Lower leg skin (tissue), 4 donors: ENCODE results near the gene SELENOM. TPM values are rescaled to one million over a fixed set of nuclear protein-coding genes. Genes with fewer than 3 reads are reported as not detected.

Experiments used
- DNase-seq, 2 donors: peaks; one replicate each; pipeline ENCODE4 v3.0.0-alpha.2; 2019; ENCODE audit warnings: low spot score in 2 of 2
- H3K4me3 ChIP-seq: fragments of 200-600 bp; sonication (generic); 2 replicates; pipeline ENCODE4 v1.5.1; 2017; ENCODE audit warnings: mild to moderate bottlenecking, low read depth; ENCODE audit not compliant: poor library complexity, severe bottlenecking
- POLR2A ChIP-seq, 2 donors: fragments of 450-650 bp; IDR thresholded peaks; one replicate each; pipeline ENCODE4 v1.6.1; 2016 to 2017; ENCODE audit warnings: antibody characterized with exemption in 2 of 2, mild to moderate bottlenecking in 1 of 2, moderate library complexity in 1 of 2
- WGBS, 2 donors: methylation state at CpG; one replicate each; pipeline ENCODE4 v1.1.5; 2018; 5-methylcytosine and 5-hydroxymethylcytosine counted together
- intact Hi-C: fragments of 100-400 bp; cut with DNase I; formaldehyde crosslinking; loops from one replicate; pipeline ENCODE4 v1.15.0; 2023; ENCODE audit warnings: low total_unique reads
- total RNA-seq, 4 donors: library from RNA; depleted of rRNA; stranded (reverse); fragments of >200 nt; gene quantifications; one replicate each; pipeline ENCODE4 v1.1.0, GENCODE V29; 2016
- TF ChIP-seq, protein P1 (sequence below), 3 donors: fragments of 450-650 bp; IDR thresholded peaks; one replicate each; pipeline ENCODE4 v1.5.1; 2016; ENCODE audit warnings: antibody characterized with exemption in 3 of 3, mild to moderate bottlenecking in 3 of 3, moderate library complexity in 2 of 3

The SELENOM gene, protein sequence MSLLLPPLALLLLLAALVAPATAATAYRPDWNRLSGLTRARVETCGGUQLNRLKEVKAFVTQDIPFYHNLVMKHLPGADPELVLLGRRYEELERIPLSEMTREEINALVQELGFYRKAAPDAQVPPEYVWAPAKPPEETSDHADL
- 100 to 1,000 TPM in 2 of 4 donors, 10 to 100 TPM in 2; 66.6 to 164 (median 92.8) TPM for total RNA-seq

DNA sequence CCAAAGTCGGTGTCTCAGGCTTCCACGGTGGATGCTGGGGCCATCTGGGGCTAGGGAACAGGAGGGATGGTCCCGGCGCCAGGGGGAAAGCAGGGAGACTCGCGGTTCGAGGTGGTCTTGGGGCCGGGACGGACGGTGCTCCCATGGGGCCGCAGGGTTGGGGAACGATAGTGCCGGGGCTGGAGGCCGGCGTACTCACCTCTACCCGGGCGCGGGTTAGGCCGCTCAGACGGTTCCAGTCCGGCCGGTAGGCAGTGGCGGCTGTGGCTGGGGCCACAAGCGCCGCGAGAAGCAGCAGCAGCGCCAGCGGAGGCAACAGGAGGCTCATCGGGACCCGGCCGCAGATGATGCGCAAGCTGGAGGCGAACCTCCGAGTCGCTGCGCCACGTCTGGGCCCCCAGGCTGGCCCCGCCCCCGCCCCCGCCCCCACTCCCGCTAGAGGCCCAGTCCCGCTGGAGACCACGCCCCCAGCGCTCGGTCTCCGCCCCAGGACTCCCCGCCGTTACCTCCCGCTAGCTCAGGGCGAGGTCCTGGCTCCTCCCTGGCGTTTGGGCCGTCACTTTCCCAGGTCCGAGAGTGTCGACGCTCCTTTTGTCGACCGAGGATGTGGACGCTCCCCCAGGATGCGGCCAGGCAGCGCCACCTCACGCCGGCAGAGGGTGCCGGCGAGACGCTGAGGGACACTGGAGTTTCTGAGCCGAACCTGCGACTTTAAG is at the start of gene SELENOM:
Gene SELENOM (minus strand): TSS at position 391 of the 716 bp plus-strand sequence. CDS start 63 bp downstream, at position 328.
- DNase-seq, result peak; percentile 96 to 99
- WGBS, 2 donors, result 3 to 4% methylated on average over 23 to 38 of the region's 67 CpGs
- peak in 1 of 2 donors; percentile 61 for TF ChIP-seq POLR2A (IDR thresholded peaks at IDR 0.05)
- TF ChIP-seq, protein P1, sequence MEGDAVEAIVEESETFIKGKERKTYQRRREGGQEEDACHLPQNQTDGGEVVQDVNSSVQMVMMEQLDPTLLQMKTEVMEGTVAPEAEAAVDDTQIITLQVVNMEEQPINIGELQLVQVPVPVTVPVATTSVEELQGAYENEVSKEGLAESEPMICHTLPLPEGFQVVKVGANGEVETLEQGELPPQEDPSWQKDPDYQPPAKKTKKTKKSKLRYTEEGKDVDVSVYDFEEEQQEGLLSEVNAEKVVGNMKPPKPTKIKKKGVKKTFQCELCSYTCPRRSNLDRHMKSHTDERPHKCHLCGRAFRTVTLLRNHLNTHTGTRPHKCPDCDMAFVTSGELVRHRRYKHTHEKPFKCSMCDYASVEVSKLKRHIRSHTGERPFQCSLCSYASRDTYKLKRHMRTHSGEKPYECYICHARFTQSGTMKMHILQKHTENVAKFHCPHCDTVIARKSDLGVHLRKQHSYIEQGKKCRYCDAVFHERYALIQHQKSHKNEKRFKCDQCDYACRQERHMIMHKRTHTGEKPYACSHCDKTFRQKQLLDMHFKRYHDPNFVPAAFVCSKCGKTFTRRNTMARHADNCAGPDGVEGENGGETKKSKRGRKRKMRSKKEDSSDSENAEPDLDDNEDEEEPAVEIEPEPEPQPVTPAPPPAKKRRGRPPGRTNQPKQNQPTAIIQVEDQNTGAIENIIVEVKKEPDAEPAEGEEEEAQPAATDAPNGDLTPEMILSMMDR (IDR thresholded peaks at IDR 0.05), result peak in 1 of 3 donors; percentile 89
- intact Hi-C loops, result loop anchor here (10.0 kb wide), 1 partner anchor 127 kb away; no protein-coding TSS in a partner anchor
- peak within 1 kb of the TSS; percentile 50 for H3K4me3 ChIP-seq

DNA sequence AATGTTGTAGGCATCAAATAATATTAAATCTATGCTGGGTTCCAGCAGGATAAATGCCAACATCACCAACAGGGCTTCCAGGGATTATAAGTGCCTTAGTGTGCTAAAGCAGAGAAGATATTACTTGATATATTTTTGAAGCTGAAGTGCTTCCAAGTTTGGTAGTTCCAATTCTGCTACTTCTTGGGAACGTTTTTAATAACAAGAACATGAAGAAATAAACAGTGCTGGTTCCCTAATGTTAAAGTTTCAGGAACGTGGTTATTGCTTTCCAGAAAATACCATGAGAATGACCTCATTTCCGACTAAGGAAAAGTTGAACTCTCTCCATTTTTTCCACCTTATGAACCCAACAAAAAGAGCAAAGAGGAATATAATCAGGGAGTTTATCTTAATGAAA is 48.1 kb upstream of the SELENOM start:
- 8 to 9% methylated on average over 3 of the region's 3 CpGs for WGBS, 2 donors
- intact Hi-C loops, result no loop called here
- no peak overlapping the region for H3K4me3 ChIP-seq
- no peak for DNase-seq
- TF ChIP-seq, protein P1 (IDR thresholded peaks at IDR 0.05), result no peak
- no peak for TF ChIP-seq POLR2A (IDR thresholded peaks at IDR 0.05)

DNA sequence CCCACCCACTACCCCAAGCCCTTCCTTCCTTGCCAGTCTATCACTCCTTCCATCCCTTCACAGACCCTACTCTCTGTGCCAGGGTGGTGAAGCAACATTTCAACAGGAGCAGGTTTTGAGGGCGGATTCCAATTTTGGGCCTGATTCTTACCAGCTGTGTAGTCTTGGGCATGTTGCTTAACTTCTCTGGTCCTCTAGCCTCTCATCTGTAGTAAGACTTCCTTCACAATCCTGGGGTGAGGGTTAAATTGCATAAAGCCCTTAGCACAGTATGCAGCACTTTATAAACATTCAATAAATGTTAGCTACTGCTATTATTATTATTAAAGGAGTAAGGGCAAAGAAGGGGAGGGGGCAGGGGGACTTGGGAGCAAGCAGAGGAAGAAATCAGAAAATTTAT is 47.6 kb upstream of the SELENOM start:
- DNase-seq, result no peak
- WGBS, 2 donors, result 85 to 88% methylated on average over 1 of the region's 1 CpG
- no peak overlapping the region for H3K4me3 ChIP-seq
- intact Hi-C loops, result no loop called here
- no peak for TF ChIP-seq POLR2A (IDR thresholded peaks at IDR 0.05)
- TF ChIP-seq, protein P1 (IDR thresholded peaks at IDR 0.05), result no peak

DNA sequence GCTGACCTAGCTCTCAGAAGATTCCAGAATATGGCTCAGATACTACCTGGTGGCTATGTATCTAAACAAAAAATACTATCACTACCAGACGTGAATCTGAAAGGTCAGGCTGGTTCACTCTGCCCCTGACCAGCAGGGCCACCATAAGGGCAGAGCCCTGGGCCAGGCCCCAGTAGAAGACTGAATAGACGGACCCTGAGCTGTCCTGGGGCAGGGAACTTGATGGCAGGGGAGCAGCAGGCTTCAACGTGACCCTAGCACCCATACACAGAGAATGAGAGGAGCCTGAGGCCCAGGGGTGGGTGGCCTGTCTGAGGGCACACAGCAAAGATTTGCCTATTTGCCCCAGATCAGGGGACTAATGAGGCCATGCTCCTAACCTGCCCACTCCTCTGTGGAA is 46.0 kb upstream of the SELENOM start:
- no peak overlapping the region for H3K4me3 ChIP-seq
- WGBS, 2 donors, result 76 to 83% methylated on average over 3 of the region's 3 CpGs
- no peak for DNase-seq
- TF ChIP-seq, protein P1 (IDR thresholded peaks at IDR 0.05), result no peak
- no peak for TF ChIP-seq POLR2A (IDR thresholded peaks at IDR 0.05)
- intact Hi-C loops, result no loop called here

DNA sequence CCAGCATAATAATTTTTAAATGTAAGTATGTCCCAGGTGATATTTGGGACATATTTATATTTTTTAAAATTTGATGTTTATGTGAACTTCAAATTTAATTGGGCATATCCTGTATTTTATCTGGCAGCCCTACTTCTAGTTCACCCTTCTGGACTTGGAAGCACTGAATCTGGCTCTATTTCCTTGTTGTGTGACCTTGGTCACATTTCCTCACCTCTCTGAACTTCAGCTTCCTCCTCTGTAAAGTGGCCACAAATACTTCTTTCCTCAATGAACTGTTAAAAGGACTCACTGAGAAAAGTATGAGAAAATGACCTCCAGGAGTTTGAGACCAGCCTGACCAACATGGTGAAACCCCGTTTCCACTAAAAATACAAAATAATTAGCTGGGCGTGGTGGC is 44.5 kb upstream of the SELENOM start:
- intact Hi-C loops, result no loop called here
- no peak for DNase-seq
- no peak overlapping the region for H3K4me3 ChIP-seq
- TF ChIP-seq POLR2A (IDR thresholded peaks at IDR 0.05), result no peak
- TF ChIP-seq, protein P1 (IDR thresholded peaks at IDR 0.05), result no peak
- WGBS, 2 donors, result 89 to 92% methylated on average over 2 of the region's 2 CpGs
